HPDE6-E6E7 (cell line): Measurements from ENCODE around the gene SALL3.

ENCODE experiments used
- DNase-seq: peaks from one replicate; pipeline ENCODE4 v3.0.0; 2011; ENCODE audit warnings: missing footprints; ENCODE audit errors: extremely low spot score

Gene SALL3

DNA sequence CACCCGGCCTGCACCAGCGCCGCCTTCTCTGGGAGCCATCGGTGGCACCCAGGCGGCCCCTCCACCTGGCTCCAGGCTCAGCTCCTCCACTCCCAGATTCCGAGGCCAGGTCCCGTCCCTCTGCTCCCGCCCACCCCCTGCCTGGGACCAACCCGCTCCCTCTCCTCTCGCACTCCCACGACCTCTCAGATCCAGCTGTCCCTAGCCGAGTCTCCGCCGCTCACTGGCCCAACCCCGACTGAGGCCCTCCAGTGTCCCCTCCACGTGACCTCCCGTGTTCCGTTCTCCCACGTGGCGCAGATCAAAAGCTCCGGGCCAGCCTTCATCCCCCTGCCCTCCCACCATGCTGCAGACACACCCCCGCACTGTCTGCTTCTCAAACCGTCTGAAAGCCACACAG, 14.4 kb upstream of the SALL3 start:
- no peak for DNase-seq

DNA sequence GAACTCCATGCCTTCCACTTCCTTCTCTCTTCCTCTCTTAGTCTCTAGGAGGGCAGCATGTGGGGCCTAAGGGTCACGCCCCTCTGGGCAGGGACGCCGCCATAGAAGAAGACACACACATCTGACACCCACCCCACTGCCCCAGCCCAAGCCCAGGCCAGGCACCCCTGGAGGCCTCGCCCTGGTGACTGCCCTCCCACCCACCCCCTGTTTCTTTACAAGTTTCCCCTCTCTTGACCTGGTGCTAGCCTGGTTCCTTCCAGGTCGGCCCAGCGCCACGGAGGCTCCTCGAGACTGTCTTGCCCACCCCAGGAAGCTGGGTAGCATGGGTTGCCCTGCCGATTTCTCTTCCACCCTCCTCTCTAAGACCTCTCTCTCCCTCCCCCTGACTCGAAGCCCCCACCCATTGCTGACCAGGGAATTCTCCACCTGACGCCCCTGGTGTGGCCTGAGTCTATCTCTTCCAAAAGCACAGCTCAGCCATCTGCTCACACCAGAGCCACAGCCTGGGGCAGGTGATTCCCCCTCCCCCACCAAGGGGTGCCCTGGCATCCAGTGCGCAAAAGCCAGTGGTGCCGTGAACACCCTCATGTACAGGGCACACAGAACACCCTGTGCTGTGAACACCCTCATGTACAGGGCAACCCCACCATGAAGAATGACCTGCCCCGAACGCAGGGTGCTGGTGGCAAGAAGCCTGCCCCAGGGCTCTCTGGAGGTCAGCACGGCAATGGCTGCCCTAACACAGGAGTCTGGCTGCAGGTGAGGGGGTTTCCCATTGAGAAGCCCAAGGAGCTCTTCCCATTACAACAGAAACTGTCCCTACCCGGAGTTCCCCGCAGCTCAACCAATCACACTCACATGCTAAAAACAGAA, 13.5 kb upstream of the SALL3 start:
- no peak for DNase-seq

DNA sequence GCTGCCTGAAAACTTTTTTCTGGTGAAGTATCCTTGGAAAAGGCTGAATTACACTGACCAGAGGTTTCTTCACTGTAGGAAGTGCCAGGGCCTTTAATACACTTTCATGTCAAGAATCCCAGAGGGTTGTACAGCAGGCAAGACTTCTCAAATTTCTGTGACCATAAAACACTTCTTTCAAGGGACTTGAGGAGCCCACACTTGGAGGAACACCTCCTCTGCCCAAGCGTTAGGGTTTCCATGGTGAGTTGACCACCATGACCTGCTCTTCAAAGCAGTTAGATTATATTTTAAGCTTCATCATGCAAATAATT, 12.9 kb upstream of the SALL3 start:
- no peak for DNase-seq

DNA sequence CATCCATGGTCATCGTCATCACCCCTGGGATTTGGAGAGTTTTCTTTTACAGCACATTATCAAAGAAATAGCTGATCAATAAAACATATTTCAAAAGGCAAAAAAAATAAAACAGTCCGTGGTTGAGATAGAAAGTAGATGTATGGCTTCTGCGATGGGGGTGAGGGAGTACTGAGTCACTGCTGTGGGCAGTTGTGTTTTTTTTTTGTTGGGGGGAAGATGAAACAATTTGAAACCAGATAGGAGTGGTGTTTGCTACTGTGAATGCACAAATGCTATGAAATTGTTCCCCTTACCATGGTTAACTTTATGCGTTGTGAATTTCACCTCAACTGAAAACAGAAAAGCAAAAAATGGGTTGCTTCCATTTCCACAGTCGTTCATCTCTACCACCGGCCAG, 11.9 kb upstream of the SALL3 start:
- DNase-seq: no peak

DNA sequence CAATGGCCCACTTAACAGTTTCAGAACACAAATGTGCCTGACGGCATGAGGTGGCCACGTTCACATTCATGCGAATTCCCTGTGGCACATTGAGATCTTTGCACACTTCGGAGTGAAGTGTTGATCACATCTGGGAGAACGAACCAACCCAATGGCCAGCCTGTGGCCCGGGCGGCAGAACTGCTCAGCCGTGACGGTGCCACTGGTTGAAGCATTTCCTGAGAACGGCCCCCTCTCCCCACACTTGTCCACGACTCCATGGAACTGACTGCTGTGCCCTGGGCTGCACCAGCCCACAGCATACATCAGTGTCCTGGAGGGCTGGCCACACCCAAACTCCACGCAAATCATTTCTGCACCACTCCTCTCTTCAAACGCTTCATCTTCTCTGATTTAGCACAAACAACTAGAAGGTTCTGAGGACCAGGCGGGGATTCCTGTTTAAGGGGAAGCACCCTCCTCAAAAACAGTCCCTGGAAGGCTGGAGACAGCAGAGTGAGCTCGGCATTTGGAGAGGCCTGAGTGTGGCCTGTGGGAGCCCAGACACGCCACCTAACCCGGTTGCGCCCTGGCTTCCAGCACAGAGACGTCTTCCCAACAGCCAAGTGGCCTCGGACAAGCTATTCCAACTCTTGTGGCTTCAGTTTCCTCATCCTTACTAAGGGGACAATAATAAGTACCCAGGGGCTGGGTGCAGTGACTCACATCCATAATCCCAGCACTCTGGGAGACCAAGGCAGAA, 9.9 kb upstream of the SALL3 start:
- no peak for DNase-seq

DNA sequence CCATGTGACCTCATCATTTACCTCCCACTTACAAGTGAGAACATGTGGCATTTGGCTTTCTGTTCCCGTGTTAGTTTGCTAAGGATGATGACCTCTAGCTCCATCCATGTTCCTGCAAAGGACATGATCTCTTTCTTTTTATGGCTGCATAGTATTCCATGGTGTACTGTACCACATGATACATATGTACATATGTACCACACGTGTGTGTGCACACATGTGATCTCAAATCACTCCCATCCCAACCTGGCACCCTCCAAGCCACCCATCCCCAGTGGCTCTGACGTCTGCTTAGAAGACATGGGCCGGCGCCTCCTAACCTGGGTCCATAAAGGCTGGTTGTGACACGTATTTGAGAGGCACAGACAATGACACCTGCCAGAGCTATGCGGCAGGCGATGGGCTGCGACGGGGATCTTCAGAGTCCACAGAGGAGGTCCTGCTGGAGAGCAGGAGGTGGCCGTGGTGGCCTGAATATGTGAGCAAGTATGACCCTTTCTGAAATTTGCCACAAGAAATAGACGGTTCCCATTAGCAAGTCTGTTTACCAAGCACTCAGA, 8.8 kb upstream of the SALL3 start:
- DNase-seq: no peak

DNA sequence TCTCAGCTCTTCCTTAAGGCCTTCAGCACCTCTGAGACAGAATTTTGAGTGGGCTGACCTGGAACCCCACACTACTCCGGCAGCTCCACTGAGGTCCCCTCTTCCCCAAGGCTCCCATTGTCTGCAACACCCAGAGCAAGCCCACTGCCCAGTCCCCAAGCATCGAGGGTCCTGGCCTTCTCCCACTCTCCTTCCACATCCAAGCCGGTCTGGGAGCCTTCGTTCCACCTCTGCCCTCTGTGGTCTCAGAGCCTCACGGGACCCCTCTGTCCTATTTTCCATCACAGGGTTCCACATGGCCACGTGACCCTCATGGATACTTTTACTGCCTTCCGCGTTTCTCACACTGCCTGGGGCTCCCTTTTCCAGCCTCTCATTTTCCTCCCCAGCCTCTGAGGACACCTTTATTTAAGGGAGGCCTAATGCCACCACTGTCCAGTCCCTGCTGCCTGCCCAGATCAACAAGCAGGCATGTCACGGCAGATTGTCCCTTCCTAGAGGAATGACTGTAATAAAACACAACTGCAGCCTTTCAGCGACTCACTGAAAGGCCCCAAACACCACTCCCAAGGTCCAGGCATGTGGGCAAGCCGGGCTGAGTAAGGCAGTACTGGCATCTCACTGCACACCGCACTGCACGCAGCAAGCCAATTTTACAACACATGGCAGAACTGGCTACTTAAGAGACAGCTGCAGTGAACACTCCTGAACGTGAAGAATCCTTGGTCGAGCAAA, 7.9 kb upstream of the SALL3 start:
- DNase-seq: no peak

DNA sequence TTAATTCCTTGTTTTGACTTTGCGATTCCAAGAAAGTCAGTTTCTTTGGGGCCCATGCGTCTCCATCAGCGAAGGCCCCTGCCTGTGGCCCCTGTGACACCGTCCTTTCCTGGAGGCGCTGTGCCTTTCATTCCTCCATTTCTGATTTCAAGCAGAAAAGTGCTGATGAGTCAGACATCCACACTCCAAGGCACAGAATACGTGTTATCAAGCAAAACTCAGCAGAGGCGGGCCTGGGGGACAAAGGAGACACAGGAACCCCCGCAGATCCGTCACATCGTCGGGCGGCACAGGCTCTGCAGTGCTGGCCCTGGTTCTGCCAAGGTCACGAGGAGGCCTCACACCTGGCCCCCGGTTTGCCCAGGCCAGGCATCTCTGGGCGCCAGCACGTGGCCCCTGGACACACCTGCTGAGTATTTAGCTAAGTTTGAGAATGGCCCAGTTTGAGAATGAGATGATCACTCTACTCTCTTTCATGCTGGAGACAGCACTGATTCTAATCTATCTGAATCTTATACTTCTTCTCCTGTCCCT, 7.2 kb upstream of the SALL3 start:
- no peak for DNase-seq

DNA sequence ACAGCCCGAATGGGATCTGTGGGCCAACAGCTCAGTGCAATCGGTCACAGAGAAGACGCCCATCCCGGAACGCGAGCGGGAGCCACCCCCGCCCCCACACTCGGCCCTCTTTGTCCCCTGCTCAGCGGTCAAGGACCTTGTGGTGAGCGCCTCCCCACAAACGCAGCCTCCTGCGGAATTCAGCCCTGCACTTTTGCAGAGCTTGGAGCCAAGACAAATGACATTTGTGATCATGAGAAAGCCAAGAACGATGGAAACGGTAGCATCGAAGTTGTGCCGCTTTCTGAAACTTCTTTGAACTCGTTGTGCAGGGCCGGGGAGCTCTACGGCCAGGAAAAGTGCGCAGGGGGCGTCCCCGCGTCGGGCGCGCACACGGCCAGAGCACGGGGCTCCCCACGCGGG, 6.7 kb upstream of the SALL3 start:
- DNase-seq: no peak

DNA sequence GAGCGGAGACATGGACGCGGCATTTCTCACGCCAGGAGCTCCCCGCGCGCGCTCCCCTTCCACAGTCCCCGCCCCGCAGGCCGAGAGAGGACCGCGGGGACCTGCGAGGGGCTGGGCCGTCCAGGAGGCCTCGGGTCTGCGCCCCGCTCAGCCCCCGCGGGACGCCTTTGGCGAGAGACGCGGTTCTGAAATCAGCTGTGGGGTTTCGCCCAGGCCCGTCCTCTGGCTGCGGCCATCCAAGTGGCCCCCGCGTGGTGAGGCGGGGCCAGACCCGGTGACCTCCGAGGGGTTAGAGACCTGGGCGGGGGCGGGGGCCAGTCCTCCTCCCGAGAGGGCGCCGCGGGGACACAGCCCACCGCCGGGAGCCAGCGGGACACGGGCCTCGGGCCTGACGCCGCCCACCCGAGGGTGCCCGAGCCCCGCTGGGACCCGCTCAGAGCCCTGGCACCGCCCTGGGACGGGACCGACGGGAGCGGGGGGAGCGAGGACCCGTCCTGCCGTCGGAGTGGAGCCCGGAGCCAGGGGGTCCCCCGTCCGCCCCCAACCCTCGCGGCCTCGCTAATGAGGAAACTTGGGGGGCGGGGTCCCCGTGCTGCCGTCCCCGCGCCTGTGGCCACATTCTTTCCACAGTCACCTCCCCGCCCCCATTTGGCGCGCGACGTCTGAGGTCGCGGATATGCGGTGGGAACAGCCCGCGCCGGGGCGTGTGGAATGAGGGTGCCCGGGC, 6.1 kb upstream of the SALL3 start:
- DNase-seq: no peak

DNA sequence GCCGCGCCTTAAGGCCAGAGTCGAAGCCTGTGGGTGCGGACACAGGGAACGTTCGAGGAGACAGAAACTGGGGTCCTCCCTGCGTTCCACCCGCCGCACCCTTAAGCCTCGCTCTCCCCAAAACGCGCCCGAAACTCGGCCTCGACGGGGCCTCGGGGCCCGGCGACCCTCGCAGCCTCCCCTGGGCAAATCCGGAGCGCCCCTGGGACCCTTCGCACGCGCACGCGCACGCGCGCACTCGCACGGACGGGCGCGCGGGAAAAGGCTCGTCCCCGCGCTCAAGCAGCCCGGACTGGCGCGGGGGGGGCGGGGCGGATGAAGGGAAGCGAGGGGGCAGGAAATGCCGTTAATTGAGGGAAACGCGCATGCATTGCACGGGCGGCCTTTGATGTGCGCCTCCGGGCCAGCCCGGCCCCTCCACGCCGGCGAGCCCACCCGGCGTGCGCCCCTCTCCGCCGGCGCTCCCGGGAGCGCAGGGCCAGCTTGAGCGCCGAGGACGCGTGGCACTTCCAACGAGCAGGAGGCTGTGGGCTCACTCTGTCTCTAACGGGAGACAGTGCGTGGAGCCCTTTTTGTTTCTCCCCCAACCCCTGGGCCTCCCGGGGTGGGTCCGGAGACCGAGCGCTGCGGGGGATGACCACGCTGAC, 5.4 kb upstream of the SALL3 start:
- no peak for DNase-seq

DNA sequence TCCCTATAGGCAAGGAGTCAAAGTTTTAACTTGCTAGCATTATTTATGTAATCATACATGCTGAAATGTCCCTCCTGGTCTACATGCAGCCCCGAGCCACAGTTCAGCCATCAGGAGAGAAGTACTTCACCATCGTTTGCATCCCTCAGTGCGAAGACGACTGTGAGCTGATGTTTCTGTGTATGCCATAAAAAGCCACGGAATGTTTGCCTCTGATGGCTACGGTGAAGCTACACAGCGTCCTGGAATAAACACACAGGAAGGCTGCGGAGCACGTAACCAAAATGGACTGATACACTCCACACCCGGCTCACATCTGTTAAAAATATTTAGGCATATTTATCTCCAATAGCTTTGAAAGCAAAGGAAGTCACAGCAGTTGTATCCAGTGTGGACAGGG, 4.3 kb upstream of the SALL3 start:
- DNase-seq: no peak

DNA sequence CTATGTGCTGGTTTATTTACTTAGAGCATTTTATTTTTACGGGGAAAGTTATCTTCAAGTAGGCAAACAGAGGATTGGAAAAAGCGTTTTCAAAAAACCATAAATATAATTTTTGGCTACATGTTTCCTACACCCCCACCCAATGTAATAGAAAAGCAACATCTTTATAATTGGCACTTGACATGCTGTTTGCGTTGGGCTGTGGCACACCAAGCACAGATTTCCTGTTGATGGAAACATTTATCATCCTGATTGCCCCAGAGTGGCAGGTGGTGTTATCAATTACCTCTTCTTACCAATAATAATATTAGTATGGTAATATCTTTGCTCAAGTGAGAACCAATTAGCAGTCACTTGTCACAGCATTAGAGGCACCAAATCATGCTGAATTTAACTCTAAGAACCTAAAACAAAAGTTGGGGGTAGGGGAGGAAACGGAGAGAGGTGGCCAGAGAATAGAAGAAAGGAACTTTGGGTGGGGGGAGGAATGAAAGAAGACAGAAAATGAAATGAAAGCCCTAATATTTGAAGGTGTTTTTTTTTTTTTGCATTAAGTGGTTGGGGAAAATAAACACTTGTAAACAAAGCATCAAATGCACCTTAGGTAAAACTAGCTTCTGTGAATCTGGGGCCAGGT, 3.8 kb upstream of the SALL3 start:
- no peak for DNase-seq

DNA sequence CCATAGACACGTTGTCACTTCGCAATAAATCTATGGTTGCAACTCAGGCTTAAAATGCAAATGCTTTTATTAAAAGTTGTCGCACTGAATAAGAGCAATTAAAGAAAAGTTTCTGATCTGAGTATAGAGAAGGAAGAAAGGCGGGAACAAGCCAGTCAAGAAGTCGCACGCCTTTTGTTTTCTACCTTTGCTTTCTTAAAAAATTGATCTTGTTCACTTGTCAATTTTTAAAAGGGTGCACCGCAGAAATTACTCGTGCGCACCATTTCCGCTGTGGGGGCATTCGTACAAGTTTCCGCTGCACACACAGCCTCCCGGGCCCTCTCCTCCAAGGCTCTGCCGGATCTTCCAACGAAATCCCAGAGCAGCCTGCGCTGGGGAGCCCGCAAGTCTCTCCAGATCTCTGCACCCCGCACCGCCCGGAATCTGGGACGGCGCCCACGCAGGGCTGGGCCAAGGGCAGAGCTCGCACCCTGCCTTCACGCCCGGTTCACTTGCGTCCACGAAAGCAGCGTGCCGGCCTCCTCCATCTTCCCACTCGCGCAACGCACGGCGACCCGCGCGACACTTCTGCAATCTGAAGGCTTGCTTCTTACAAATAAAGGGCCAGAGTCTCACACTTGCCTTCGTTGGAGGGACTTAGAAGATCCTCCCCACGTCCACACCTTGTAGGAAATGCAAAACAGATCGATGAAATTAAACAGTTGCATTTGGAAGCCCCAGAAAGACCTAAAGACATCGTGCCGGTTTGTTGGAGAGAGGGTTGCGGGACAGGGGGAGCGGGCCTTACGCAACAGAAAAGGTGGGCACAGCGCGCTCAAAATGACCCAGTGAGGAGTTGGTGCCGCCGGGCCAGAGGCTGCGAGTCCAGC, 2.6 kb upstream of the SALL3 start:
- no peak for DNase-seq

DNA sequence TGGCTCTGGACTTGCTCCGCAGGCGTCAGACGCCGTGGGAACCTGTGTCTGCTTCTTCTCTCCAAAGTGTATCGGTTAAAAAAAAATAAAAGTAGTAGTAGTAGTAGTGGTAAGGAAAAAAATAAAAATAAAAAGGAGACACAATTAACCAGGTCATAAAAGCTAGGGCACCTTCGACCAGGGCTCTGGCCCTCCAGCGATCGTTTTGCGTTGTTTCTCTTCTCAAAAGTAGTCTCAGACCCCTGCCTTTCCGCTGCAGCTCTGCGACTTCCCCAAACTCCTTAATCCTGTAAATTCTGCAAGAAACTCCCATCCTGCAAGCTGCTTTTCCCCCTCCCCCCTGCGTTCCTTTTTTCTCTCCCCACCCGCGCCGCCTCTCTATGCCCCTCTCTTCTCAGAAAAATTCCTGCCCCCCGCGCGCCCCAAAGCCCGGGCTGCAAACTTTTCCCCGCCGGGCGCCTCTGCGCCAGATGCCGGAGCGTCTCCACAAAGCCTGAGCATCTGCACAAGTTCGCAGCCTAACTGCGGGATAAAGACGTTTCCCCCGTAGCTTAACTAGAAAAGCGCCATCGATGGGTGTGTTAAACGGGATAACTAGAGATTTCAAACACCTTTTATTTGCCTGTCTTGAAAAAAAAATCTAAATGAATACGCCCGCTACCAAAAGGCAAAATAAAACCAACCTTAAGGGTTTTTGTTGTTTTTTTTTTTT, 1.8 kb upstream of the SALL3 start:
- no peak for DNase-seq

DNA sequence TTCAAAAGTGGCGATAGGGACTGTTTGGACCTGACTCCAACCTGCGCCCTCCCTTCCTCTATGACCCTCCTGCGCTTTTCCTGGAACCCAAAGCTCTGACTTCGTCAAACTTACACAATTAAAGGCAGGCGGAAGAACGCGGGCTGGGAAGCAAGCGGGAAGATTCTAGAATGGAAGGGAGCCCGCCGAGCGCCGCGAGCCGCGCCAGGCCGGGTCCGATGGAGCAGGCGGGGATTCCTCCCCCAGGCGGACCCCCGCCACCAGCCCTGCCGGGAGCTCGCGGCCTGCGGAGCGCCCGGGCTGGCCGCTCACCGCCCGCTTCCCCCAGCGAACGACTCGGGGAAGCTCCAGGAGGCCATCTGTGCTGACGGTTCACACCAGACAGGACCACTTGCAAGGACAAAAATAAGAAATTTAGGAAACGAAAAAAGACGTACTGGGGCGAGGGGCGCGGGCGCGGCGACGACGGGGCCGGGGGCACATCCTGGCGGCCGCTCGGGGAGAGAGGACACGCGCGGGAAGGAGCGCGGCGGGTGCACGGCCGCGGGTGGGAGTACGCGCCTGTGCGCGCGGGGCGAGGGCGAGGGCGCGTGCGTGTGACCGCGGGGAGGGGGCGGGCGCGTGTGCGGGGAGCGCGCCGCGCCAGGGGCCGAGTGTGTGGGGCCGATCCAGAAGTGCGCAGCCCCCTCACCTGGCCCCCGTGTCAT, 1.1 kb upstream of the SALL3 start:
- no peak for DNase-seq

DNA sequence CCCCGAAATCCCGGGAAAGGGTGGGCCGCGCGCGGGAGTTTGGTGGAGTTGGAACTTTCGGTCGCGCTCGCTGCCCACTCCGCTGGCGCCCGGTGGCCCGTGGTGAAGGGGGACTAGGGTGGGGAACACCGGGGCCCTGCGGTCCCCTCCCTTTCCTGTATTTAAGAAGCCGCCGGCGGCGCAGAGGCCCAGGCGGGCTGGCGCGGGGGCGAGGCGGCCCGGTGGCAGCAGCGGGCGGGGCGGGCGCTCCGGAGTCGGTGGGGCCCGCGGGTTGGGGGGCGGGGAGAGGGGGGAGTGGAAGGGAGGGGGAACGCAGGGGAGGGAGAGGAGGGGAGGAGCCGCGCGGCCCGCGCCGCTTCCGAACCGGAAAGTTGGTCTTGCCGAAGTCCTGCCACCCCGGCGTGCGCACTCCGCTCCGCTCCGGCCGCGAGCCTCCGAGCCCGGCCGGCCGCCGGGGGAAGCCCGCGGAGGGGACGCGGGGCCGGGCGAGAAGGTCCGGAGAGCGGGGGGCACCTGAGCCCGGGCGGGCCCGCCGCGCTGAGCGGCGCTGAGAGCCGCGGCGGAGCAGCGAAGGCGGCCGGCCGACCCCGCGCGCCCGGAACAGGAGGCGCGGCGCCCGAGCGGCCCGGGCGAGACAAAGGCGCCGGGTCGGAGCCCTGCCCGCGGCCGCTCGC, 425 bp upstream of the SALL3 start:
- DNase-seq: no peak
